Measurements from ENCODE around the gene GDPD5.

The GDPD5 gene

GRCh38 chr11:75534259-75535069 lies 8.7 kb upstream of the GDPD5 start:
- TF ChIP-seq GATA2 (IDR thresholded peaks at IDR 0.05; ENCODE audit: low read depth, low read length) (no peak), GATA3 (IDR thresholded peaks at IDR 0.05; ENCODE audit: low read depth, low read length) (no peak)

- TF ChIP-seq GATA3 (IDR thresholded peaks at IDR 0.05; ENCODE audit: low read depth, low read length) (no peak), GATA2 (IDR thresholded peaks at IDR 0.05; ENCODE audit: low read depth, low read length) (no peak)
Observed at GRCh38 chr11:75533896-75534258, 8.1 kb upstream of the GDPD5 start.

GRCh38 chr11:75532200-75533048 lies 6.7 kb upstream of the GDPD5 start:
- TF ChIP-seq GATA3 (IDR thresholded peaks at IDR 0.05; ENCODE audit: low read depth, low read length) (no peak), GATA2 (IDR thresholded peaks at IDR 0.05; ENCODE audit: low read depth, low read length) (no peak)

- TF ChIP-seq GATA2 (IDR thresholded peaks at IDR 0.05; ENCODE audit: low read depth, low read length) (no peak), GATA3 (IDR thresholded peaks at IDR 0.05; ENCODE audit: low read depth, low read length) (no peak)
Observed at GRCh38 chr11:75531325-75531724, 5.6 kb upstream of the GDPD5 start.

GRCh38 chr11:75530577-75530976 lies 4.8 kb upstream of the GDPD5 start:
- TF ChIP-seq GATA2 (IDR thresholded peaks at IDR 0.05; ENCODE audit: low read depth, low read length) (no peak), GATA3 (IDR thresholded peaks at IDR 0.05; ENCODE audit: low read depth, low read length) (no peak)

- TF ChIP-seq GATA2 (IDR thresholded peaks at IDR 0.05; ENCODE audit: low read depth, low read length) (no peak), GATA3 (IDR thresholded peaks at IDR 0.05; ENCODE audit: low read depth, low read length) (no peak)
Observed at GRCh38 chr11:75527938-75528735, 2.4 kb upstream of the GDPD5 start.

GRCh38 chr11:75527130-75527529 lies 1.4 kb upstream of the GDPD5 start:
- no peak for TF ChIP-seq GATA3 (IDR thresholded peaks at IDR 0.05; ENCODE audit: low read depth, low read length)
- TF ChIP-seq GATA2 (IDR thresholded peaks at IDR 0.05; ENCODE audit: low read depth, low read length) = no peak

GRCh38 chr11:75526192-75526541 lies 426 bp upstream of the GDPD5 start:
- TF ChIP-seq GATA2 (IDR thresholded peaks at IDR 0.05; ENCODE audit: low read depth, low read length) (no peak), GATA3 (IDR thresholded peaks at IDR 0.05; ENCODE audit: low read depth, low read length) (no peak)

GRCh38 chr11:75524665-75525432 lies 892 bp downstream of the GDPD5 start:
- TF ChIP-seq GATA2 (IDR thresholded peaks at IDR 0.05; ENCODE audit: low read depth, low read length) (no peak), GATA3 (IDR thresholded peaks at IDR 0.05; ENCODE audit: low read depth, low read length) (no peak)

GRCh38 chr11:75523811-75524664 lies 1.7 kb downstream of the GDPD5 start:
- no peak for TF ChIP-seq GATA3 (IDR thresholded peaks at IDR 0.05; ENCODE audit: low read depth, low read length)
- no peak for TF ChIP-seq GATA2 (IDR thresholded peaks at IDR 0.05; ENCODE audit: low read depth, low read length)

GRCh38 chr11:75523189-75523588 lies 2.6 kb downstream of the GDPD5 start:
- TF ChIP-seq GATA2 (IDR thresholded peaks at IDR 0.05; ENCODE audit: low read depth, low read length) (no peak), GATA3 (IDR thresholded peaks at IDR 0.05; ENCODE audit: low read depth, low read length) (no peak)

GRCh38 chr11:75522286-75523044 lies 3.3 kb downstream of the GDPD5 start:
- TF ChIP-seq GATA3 (IDR thresholded peaks at IDR 0.05; ENCODE audit: low read depth, low read length) (no peak), GATA2 (IDR thresholded peaks at IDR 0.05; ENCODE audit: low read depth, low read length) (no peak)

All from SH-SY5Y (cell line).